Left ventricle myocardium inferior (tissue), 1 donor: ENCODE data around the gene RGN. TPM values are rescaled to one million over a fixed set of nuclear protein-coding genes. Genes with fewer than 3 reads are reported as not detected.

Experiments
- DNase-seq: peaks from one replicate; pipeline ENCODE4 v3.0.0-alpha.2; 2020
- H3K27ac ChIP-seq: fragments of 200-600 bp; replicated peaks from 2 replicates; pipeline ENCODE4 v1.8.0; 2021
- H3K27me3 ChIP-seq: fragments of 200-600 bp; 2 replicates; pipeline ENCODE4 v1.8.0; 2021; ENCODE audit warnings: low read depth
- H3K36me3 ChIP-seq: fragments of 200-600 bp; 2 replicates; pipeline ENCODE4 v1.8.0; 2021
- H3K4me1 ChIP-seq: fragments of 200-600 bp; 2 replicates; pipeline ENCODE4 v1.8.0; 2021
- H3K4me3 ChIP-seq: fragments of 200-600 bp; 2 replicates; pipeline ENCODE4 v1.8.0; 2021; ENCODE audit warnings: mild to moderate bottlenecking, moderate library complexity
- H3K9me3 ChIP-seq: fragments of 200-600 bp; replicated peaks from 2 replicates; pipeline ENCODE4 v1.8.0; 2021
- CTCF ChIP-seq: fragments of 200-600 bp; IDR thresholded peaks from 2 replicates; pipeline ENCODE4 v1.8.0; 2021; ENCODE audit warnings: antibody characterized with exemption, mild to moderate bottlenecking, borderline replicate concordance
- intact Hi-C: fragments of 100-400 bp; cut with micrococcal nuclease; formaldehyde crosslinking; loops from one replicate; pipeline ENCODE4 v1.11.0; 2022
- total RNA-seq: library from RNA; stranded (reverse); fragmentation: NEBNext Ultra II Directional; extraction: Animal tissue kit (Norgen Biotek cat#: 25700); gene quantifications from one replicate; pipeline ENCODE4 v1.2.1, GENCODE V29; 2021
- donor health status: DM: no; HTN: yes; CAD: no; lungs with severe emphysema.

Gene RGN
- total RNA-seq, 1 donor from 2014 or later: 18.8 TPM

GRCh38 chrX:47061238-47061919 lies 16.9 kb upstream of the RGN start:
- TF ChIP-seq CTCF: no peak
- no peaks in the 10 kb centered on the region for H3K9me3 ChIP-seq
- H3K36me3 ChIP-seq: no peaks in the 10 kb centered on the region
- no peaks in the 10 kb centered on the region for H3K27me3 ChIP-seq
- DNase-seq: no peak
- intact Hi-C loops: no loop called here
- H3K27ac ChIP-seq: no peak overlapping the region
- no peak overlapping the region for H3K4me3 ChIP-seq
- H3K4me1 ChIP-seq: no peaks in the 10 kb centered on the region

- no peaks in the 10 kb centered on the region for H3K36me3 ChIP-seq
- H3K4me1 ChIP-seq: no peaks in the 10 kb centered on the region
- no peaks in the 10 kb centered on the region for H3K27me3 ChIP-seq
- intact Hi-C loops: no loop called here
- H3K27ac ChIP-seq: no peak overlapping the region
- no peak for DNase-seq
- H3K4me3 ChIP-seq: no peak overlapping the region
- TF ChIP-seq CTCF: no peak
- H3K9me3 ChIP-seq: no peaks in the 10 kb centered on the region
Measured at GRCh38 chrX:47063179-47063578, 15.1 kb upstream of the RGN start.

GRCh38 chrX:47068214-47068613 lies 10.0 kb upstream of the RGN start:
- intact Hi-C loops: no loop called here
- no peak for DNase-seq
- H3K4me1 ChIP-seq: no peaks in the 10 kb centered on the region
- no peaks in the 10 kb centered on the region for H3K27me3 ChIP-seq
- TF ChIP-seq CTCF: no peak
- H3K9me3 ChIP-seq: no peaks in the 10 kb centered on the region
- no peak overlapping the region for H3K27ac ChIP-seq
- no peak overlapping the region for H3K4me3 ChIP-seq
- H3K36me3 ChIP-seq: no peaks in the 10 kb centered on the region

- DNase-seq: no peak
- Histone ChIP-seq H3K9me3 (no peaks in the 10 kb centered on the region), H3K27me3 (no peaks in the 10 kb centered on the region), H3K4me1 (no peaks in the 10 kb centered on the region), H3K27ac (no peak overlapping the region), H3K4me3 (no peak overlapping the region), H3K36me3 (no peaks in the 10 kb centered on the region)
- no peak for TF ChIP-seq CTCF
- intact Hi-C loops: no loop called here
Measured at GRCh38 chrX:47068720-47069119, 9.5 kb upstream of the RGN start.

- intact Hi-C loops: no loop called here
- Histone ChIP-seq H3K27me3 (no peaks in the 10 kb centered on the region), H3K36me3 (no peaks in the 10 kb centered on the region), H3K4me1 (no peaks in the 10 kb centered on the region), H3K4me3 (no peak overlapping the region), H3K27ac (no peak overlapping the region), H3K9me3 (no peaks in the 10 kb centered on the region)
- no peak for TF ChIP-seq CTCF
- DNase-seq: no peak
Measured at GRCh38 chrX:47080215-47080914, 2.1 kb downstream of the RGN start.
